ENCODE data around the gene GCKR.

GRCh38 chr2:27572439-27572838 is 75.8 kb downstream of the GCKR start:
- TF ChIP-seq, protein P1, sequence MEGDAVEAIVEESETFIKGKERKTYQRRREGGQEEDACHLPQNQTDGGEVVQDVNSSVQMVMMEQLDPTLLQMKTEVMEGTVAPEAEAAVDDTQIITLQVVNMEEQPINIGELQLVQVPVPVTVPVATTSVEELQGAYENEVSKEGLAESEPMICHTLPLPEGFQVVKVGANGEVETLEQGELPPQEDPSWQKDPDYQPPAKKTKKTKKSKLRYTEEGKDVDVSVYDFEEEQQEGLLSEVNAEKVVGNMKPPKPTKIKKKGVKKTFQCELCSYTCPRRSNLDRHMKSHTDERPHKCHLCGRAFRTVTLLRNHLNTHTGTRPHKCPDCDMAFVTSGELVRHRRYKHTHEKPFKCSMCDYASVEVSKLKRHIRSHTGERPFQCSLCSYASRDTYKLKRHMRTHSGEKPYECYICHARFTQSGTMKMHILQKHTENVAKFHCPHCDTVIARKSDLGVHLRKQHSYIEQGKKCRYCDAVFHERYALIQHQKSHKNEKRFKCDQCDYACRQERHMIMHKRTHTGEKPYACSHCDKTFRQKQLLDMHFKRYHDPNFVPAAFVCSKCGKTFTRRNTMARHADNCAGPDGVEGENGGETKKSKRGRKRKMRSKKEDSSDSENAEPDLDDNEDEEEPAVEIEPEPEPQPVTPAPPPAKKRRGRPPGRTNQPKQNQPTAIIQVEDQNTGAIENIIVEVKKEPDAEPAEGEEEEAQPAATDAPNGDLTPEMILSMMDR (IDR thresholded peaks at IDR 0.05): no peak
- no peak for TF ChIP-seq POLR2AphosphoS5 (IDR thresholded peaks at IDR 0.05)

All from suprapubic skin (tissue), 3 donors.